NB4 (cell line): Measurements from ENCODE around the gene PNPLA4.

Source experiments
- DNase-seq: peaks from one replicate; pipeline ENCODE4 v3.0.0; 2010; ENCODE audit warnings: low read depth
- H3K4me3 ChIP-seq: one replicate; pipeline ENCODE4 v1.5.1; 2011; ENCODE audit warnings: mild to moderate bottlenecking, low read depth, low read length, moderate library complexity
- CTCF ChIP-seq: IDR thresholded peaks from one replicate; pipeline ENCODE4 v1.5.1; 2012; ENCODE audit warnings: low read depth, low read length
- MAX ChIP-seq: IDR thresholded peaks from 2 replicates; pipeline ENCODE4 v1.6.1; 2011; ENCODE audit warnings: low read depth, low read length
- MYC ChIP-seq: IDR thresholded peaks from 2 replicates; pipeline ENCODE4 v1.6.1; 2011; ENCODE audit warnings: low read depth, low read length
- POLR2A ChIP-seq: IDR thresholded peaks from 2 replicates; pipeline ENCODE4 v1.6.1; 2011; ENCODE audit warnings: mild to moderate bottlenecking; ENCODE audit not compliant: insufficient read length; ENCODE audit errors: extremely low read depth

Gene PNPLA4

GRCh38 chrX:7926914-7927258, 327 bp downstream of the PNPLA4 start:
- TF ChIP-seq MYC: peak; percentile 22; the same call in 1 of the 2 replicates
- no peak for TF ChIP-seq MAX
- peak overlapping the region; percentile 88 for H3K4me3 ChIP-seq
- DNase-seq: no peak

GRCh38 chrX:7926501-7926900, 712 bp downstream of the PNPLA4 start:
- TF ChIP-seq CTCF (no peak), MAX (no peak), POLR2A (no peak), MYC (no peak)
- H3K4me3 ChIP-seq: peak overlapping the region; percentile 88
- DNase-seq: no peak

GRCh38 chrX:7925867-7926472, 1.2 kb downstream of the PNPLA4 start:
- DNase-seq: peak; percentile 81
- TF ChIP-seq POLR2A: no peak
- TF ChIP-seq MYC: peak; percentile 31; the same call in 1 of the 2 replicates
- peak; percentile 71 for TF ChIP-seq CTCF
- peak; percentile 50 for TF ChIP-seq MAX
- no peak overlapping the region for H3K4me3 ChIP-seq

- no peak overlapping the region for H3K4me3 ChIP-seq
- no peak for DNase-seq
- TF ChIP-seq MAX (no peak), CTCF (no peak), POLR2A (no peak), MYC (no peak)
Measured at GRCh38 chrX:7921750-7922149, 5.5 kb downstream of the PNPLA4 start.

GRCh38 chrX:7908821-7909220, 18.4 kb downstream of the PNPLA4 start:
- no peak overlapping the region for H3K4me3 ChIP-seq
- no peak for DNase-seq
- TF ChIP-seq CTCF: no peak
- no peak for TF ChIP-seq POLR2A
- TF ChIP-seq MYC: no peak
- no peak for TF ChIP-seq MAX

- H3K4me3 ChIP-seq: no peak overlapping the region
- DNase-seq: no peak
- no peak for TF ChIP-seq MAX
- TF ChIP-seq MYC: no peak
- no peak for TF ChIP-seq POLR2A
- TF ChIP-seq CTCF: no peak
Measured at GRCh38 chrX:7904562-7904961, 22.7 kb downstream of the PNPLA4 start.
